HG03196 (cell line): Measurements from ENCODE around the gene UPP2.

Experiments used
- ATAC-seq: cut with Tn5 transposase; IDR thresholded peaks from one replicate; pipeline ENCODE4 v1.9.1; 2021; ENCODE audit not compliant: unreplicated experiment

The UPP2 gene

DNA sequence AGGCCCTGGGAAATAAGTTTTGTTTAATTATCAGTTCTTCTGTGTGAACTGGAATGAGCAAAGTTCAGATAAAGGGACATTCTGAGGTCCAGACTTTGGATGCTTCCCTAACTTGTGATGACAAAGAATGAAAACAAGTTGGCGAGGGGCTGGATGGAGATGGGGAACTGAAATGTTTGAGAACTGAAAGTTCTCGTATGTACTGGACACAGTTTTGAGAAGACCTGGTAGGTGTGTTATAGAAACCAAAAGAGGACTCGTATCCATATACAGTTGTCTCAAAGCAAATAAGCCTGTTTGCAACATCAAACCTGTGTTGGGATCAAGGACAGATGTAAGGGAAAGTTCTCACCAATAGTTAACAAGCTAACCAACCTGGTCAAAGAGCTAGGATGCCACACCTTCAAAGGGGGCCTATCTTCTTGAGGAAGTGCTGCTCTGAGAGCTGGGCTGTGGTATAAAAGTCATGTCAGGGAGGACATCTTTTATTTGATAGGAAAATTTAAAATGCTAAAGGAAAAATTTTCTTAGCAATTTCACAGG lies at the start of gene UPP2:
TSS of gene UPP2 (plus strand) at position 493 of the 543 bp plus-strand sequence. CDS start 188 bp downstream, outside the sequence.
- no peak for ATAC-seq

DNA sequence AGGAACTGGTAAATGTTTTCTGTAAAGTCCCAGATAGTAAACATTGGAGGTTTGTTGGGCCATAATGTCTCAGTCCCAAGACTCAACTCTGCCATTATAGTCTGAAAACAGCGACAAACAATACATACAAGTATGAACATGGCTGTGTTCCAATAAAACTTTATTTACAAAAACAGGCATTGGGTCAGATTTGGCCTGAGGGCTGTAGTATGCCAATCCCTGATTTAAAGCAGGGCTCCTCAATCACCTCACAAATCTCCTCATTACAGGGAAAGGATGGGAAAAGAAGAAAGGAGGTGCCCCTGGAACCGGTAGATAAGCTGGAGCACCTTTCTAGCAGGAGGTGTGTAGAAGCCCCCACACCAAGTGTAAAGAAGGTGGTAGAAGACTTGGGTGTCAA lies 48.9 kb upstream of the UPP2 start:
- no peak for ATAC-seq

DNA sequence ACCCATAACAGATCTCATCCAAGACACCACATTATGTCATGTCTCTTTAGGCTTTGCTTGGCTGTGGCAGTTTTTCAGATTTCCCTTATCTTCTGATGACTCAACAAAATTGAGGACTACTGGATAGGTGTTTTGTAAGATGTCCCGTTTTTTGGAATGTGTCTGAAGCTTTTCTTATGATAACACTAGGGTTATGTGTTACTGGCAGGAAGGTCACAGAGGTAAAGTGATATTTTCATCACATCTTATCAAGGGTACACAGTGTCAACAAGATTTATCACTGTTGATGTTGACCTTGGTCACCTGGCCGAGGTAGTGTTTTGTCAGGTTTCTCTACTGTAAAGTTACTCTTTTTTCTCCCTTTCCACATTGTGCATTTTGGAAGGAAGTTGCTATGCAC lies 44.8 kb upstream of the UPP2 start:
- no peak for ATAC-seq

DNA sequence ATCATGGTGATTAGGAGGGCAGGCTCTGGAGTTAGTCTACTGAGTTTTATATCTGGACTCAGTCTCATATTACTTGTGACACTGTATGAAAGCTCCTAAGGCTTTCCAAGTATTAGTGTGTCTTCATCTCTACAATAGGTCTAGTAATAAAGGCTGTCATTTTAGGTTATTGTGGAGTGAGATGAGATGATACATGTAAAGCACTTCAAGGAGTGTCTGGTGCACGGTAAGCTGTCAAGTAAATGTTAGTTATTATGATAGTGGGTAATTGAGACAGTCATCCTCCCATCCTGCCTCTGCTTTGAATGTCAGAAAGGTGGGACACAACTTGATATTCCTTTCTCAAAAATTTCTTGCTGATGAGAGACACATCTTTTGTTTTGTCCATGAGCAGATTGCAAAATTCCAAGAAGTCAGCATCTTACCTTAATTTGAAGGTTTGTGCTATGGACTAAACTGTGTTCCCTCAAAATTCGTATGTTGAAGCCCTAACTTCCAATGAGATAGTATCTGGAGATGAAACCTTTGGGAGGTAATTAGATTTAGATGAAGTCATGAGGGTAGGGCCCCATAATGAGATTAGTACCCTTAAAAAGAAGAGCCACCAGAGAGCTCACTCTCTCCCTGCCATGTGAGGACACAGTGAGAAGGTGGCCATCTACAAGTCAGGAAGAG lies 41.4 kb upstream of the UPP2 start:
- ATAC-seq, result no peak

DNA sequence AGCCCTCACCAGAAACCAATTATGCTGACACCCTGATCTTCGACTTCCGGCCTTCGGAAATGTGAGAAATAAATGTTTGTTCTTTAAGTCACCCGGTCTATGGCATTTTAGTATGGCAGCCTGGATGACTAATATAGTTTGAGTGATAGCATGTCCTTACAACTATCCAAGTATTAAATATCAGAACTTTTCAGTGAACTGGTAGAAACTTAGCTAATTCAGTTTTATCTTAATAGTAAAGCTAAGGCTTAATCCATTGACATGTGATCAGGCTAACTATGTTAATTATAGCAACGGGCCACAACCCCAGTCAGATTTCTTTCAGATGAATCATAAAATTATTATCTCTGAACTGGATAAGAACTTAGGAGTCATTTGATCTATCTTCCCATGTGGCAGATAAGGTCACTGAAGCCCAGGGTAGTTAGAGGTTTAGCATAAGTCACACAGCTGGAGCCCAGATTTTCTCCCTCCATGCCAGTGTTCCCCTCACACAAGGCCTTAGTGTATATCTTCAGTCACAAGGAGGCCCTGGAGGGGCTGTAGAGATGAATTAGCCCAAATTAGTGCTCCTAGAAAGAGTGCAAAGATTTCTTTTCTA lies 40.7 kb upstream of the UPP2 start:
- ATAC-seq, result no peak

DNA sequence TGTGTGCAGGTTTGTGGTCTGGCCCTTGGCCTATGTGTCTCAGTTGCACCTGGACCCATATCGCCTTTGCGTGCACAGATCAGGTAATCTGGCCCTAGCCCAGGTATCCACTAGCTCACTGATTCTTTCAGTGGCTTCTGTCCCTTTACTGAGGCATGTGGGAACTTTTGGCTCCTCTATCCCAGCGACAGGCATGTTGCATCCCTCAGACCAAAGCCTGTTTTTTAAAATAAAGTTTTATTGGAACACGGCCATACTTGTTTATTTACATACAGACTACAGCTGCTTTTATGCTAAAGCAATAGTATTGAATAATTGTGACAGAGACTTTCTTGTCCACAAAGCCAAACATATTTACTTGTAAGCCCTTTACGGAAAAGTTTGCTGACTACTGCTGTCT lies 39.9 kb upstream of the UPP2 start:
- no peak for ATAC-seq

DNA sequence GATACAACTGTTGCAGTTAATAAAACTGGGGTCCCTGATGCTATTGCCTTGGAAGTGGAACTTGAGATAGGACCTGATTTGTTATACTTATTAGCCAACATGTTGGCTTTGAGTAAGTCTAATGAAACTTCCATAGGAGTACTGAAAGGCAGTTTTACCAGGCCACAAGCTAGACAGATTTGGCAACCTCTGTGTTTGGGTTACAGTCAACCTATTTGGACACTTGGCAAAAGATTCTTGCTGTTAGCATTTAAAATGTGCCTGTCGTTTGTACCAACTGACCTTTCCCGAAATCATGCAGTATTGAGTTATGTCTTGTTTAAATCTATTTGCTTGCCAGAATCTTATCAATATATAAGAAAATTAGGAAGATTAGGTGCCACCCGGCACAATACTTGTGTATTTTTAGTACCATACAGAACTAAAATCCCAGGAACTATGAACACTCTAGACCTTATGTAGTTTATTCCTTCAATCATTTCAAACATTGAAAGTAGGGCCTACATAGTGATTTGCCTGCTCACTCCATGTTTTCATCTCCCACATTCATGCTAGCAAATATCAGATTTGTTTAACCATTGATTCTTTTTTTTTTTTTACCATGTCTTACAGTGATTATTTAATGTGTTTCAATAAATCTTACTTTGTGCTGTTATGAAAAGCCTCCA lies 35.5 kb upstream of the UPP2 start:
- no peak for ATAC-seq

DNA sequence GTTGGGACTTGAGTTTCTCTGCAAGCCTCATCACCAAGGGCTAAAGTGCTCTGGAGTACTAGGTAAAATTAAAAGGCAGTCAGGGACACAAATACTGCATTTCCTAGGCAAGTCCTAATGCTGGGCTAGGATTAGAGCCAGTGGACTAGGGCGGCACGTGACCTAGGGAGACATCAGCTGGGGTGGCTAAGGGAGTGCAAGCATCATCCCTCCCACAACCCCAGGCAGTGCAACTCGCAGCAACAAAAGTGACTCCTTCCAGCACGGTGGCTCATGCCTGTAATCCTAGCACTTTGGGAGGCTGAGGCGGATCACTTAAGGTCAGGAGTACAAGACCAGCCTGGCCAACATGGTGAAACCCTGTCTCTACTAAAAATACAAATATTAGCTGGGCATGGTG lies 30.7 kb upstream of the UPP2 start:
- ATAC-seq, result no peak

DNA sequence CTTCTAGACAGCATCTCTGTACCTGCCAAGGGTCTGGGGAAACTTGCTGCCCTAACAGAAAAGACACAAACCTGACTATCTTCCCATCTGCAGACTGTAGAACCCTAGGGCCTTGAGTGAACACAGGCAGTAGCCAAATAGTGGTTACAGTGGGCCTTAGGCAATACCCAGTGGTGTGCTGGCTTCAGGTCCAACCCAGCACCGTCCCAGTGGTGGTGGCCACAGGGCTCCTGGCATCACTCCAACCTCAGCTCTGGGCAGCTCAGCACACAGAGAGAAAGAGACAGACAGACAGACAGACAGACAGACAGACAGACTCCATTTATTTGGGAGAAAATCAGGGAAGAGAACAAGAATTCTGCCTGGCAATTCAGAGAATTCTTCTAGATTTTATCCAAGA lies 29.3 kb upstream of the UPP2 start:
- ATAC-seq, result no peak

GRCh38 chr2:158079672-158080071 lies 22.0 kb upstream of the UPP2 start:
- no peak for ATAC-seq

DNA sequence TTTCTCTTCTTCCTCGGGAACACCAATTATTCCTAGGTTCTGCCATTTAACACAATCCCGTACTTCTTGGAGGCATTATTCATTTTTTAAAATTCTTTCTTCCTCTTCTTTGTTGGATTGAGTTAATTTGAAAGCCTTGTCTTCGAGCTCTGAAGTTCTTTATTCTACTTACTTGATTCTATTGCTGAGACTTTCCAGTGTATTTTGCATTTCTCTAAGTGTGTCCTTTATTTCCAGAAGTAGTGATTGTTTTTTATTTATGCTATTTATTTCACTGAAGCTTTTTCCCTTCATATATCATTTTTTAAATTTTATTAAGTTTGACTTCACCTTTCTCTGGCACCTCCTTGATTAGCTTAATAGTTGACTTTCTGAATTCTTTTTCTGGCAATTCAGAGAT lies 13.6 kb upstream of the UPP2 start:
- ATAC-seq, result no peak

DNA sequence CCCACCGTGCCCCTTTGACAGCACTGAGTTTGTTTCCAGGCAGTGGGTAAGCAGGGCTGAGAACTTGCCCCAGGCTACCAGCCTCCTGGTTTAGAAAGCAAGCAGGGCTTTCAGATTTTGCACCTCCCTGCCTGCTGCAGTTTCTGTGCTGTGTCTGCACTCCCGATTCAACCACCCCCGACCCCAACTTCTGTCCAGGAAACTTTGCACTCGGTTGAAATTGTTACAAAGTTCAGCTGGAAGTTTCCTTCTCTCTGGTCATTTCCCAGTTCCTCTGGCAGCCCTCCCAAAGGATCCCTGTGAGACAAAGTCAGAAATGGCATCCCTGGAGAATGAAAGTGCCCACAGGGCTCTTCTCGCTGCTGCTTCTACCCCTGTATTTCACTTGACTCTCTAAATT lies 12.4 kb upstream of the UPP2 start:
- no peak for ATAC-seq

DNA sequence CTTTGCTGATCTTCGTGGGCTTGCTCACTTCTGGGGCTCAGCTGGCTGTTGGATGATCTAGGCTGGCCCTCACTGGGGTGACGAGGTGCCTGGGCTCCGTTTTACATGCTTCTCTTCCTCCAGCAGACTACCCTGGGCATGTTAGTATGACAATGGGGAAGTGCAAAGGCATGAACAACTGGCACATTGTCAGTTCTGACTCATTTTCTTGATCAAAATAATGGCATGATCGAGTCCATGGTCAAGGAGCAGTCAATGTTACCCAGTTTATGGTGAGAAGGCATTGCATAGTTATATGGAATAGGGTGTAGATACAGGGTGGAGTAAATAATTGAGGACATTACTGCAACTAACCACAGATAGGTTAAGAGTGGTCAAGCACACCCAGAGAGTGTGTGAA lies 10.0 kb upstream of the UPP2 start:
- no peak for ATAC-seq

- ATAC-seq, result no peak
These were observed 7.1 kb upstream of the UPP2 start for GRCh38 chr2:158094487-158095092.

DNA sequence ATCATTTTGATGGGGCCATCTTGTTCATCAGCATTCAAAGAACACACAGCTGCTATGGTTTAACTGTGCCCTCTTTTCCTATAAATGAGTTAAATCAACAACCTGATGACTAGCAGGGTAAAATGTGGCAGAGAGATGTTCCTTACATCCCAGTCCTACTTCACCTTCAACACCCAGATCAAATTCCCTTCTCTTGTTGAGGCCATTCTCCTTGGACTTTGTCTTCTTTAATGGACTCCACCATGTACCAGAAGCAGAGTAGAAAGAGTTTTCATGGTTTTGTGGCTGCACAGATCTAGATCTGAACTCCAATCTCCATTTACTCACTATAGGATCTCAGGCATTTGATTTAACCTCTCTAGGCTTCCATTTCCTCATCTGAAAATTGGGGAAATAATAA lies 6.4 kb upstream of the UPP2 start:
- no peak for ATAC-seq

DNA sequence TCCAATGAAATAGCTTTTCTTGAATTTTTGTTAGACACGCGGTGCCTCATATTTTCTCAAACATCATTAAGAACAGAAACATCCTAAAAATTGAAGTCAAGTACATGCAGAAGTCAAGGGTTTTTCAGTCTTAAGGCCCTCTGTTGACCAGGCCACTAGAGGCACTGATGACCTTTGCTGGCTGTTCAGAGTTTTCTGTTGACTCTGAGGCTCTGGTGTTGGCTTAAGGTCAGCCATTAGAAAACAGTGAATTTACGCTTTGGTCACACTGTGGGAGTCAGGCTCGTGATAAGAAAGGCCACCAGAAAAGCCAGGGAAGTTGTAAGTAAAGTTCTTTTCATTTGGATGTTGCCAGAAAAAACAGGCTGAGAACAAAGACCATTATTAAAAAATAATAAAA lies 5.8 kb upstream of the UPP2 start:
- no peak for ATAC-seq

DNA sequence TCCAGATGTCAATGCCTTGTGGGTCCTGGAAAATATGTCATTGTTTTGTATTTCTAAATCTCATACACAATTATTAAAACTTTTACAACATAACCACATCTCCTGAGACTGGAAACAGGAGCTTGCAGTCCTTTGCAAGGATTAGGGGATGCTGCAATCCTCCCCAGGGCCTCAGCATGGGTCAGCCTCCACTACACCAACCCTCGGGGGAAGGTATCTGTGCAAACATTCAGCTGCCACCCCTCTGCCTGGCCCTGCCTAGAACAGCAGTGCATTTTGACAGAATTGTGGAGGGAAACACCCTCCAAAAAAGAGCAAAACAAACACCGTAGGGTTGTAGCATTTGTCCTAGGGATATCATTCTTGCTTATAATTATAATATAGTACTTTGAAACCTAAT lies 4.2 kb upstream of the UPP2 start:
- ATAC-seq, result no peak

DNA sequence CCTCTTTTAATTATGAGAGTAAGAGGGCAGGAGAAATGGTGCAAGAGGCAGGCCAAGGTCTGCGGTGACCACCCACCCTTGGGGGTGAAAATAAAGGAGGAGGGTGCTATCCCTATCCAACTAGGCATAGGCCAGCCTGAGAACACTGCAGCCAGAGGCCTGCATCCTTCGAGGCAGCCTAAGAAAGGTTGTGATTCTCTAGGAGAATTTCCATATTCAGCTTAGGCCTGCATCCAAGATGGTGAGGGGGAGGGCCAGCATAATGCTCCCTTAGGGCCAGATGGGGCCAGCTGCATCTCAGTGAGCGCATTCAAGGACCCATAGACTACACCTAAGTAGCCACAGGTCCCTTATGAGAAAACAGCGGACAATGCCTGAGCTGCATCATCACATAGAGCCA lies 3.5 kb upstream of the UPP2 start:
- ATAC-seq, result no peak

DNA sequence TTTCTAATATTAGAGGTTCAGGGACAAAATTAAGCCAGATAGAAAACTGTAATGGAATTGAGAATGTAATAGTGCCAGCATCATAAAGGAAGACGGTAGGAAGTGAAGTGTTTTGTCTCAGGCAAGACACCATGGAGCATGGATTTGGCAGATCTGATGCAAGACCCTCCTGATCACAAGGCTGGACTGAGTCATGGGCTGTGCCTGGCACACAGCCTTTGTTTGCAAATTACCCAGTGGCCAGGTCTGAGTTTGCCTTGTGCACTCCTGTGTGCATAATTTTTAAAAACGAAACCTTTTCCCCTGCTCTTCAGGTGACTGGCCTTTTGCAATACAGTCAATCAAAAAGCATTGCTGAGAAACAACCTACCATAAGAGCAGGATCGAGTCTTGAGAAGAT lies 2.0 kb upstream of the UPP2 start:
- no peak for ATAC-seq

DNA sequence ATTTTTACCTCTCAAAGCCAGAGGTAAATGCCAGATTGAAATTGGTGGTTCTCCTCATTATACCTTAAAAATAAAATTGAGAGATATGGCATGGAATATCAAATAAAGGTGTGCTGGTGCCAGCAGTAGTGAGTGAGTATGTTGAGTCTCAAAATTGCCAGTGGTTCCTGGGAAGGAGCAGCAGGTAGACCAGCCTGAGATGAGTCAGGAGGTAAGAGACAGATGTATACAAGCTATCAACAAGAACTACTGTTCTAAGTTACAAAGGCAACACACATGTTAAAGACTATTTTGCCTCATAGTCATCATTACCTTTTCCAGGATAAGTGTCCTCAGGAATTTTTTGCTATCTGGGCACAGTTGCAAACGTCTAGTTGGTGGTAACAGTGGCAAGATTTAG lies 1.3 kb upstream of the UPP2 start:
- no peak for ATAC-seq

DNA sequence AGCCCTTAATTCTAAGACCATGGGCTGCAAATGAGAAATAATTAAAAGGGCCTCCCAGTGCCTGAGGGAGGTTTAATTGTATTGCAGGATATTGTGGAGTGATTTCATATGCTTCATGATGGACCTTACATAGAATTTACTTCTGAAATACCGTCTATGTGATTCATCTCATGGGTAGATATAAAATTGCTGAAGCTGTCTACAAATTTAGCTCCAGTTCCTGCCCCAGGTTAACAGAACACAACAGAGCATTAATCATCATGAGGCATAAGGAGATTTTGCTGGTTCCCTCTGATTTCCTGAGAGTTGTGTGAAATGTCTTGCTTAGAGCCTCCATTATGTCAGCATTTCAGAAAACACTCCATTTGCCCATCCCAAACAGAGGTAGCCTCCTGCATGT lies 770 bp downstream of the UPP2 start:
- ATAC-seq, result no peak
